HCT116 (cell line): ENCODE measurements around the gene TOPAZ1. TPM values are rescaled to one million over a fixed set of nuclear protein-coding genes. Genes with fewer than 3 reads are reported as not detected.

Experiments used
- ATAC-seq: fragments of 200-7000 bp; cut with Tn5 transposase; 2 replicates; pipeline ENCODE4 v1.9.1; 2020; ENCODE audit warnings: mild to moderate bottlenecking, moderate library complexity
- BruUV-seq: library from RNA; stranded (reverse); fragments of 400-500 nt; replicated peaks from 2 replicates; lab custom pipeline; 2021; lab: Mats Ljungman, UMichigan
- CTCF ChIA-PET: fragments of 300-600 bp; sonication (Branson Sonifier 250); formaldehyde crosslinking; loops from one replicate; lab custom pipeline; 2021; ENCODE audit warnings: antibody characterized with exemption; lab: Charles Lee
- POLR2A ChIA-PET: fragments of 300-600, 350-600 bp; sonication (Branson Sonifier 250); formaldehyde crosslinking; loops from one replicate; lab custom pipeline; 2021; ENCODE audit warnings: antibody characterized with exemption; lab: Charles Lee
- RAD21 ChIA-PET, 2 experiments: fragments of 300-600 bp; sonication (Branson Sonifier 250); formaldehyde crosslinking; loops; one replicate each; lab custom pipeline; 2023; ENCODE audit warnings: low total read pairs in 2 of 2; ENCODE audit not compliant: uncharacterized antibody in 2 of 2, unreplicated experiment in 2 of 2, low non-redundant PET in 1 of 2; lab: Charles Lee
- DNase-seq: peaks from one replicate; pipeline ENCODE4 v3.0.0-alpha.2; 2010; ENCODE audit warnings: low read depth, low spot score
- H2AFZ ChIP-seq: fragments of 200-600 bp; shearing (Covaris generic), sonication (generic); 2 replicates; pipeline ENCODE4 v1.6.1; 2017; ENCODE audit warnings: low read depth, mixed run types, mixed read lengths, antibody characterized with exemption, low read length; ENCODE audit not compliant: poor library complexity, severe bottlenecking
- H3K27ac ChIP-seq: 2 replicates; pipeline ENCODE4 v1.5.1; 2012; ENCODE audit warnings: low read depth, low read length
- H3K27me3 ChIP-seq: fragments of 200-600 bp; sonication (generic); 2 replicates; pipeline ENCODE4 v1.6.1; 2016; ENCODE audit warnings: mixed run types, low read length, mixed read lengths; ENCODE audit not compliant: insufficient read depth
- H3K36me3 ChIP-seq, 2 experiments: fragments of 200-500 bp in 1 of 2; fragments of 200-600 bp in 1 of 2; sonication (Bioruptor generic) in 1 of 2; sonication (generic) in 1 of 2; 2 replicates each; pipeline versions ENCODE4 v1.5.1 to v1.6.1; 2014 to 2016; ENCODE audit warnings: low read length in 2 of 2, inconsistent platforms in 1 of 2, mixed read lengths in 1 of 2, mixed run types in 1 of 2; ENCODE audit not compliant: insufficient read depth in 2 of 2, control insufficient read depth in 1 of 2
- H3K4me1 ChIP-seq, 2 experiments: fragments of 200-600 bp in 1 of 2; sonication (generic) in 1 of 2; 2 replicates each; pipeline versions ENCODE4 v1.5.1 to v1.6.1; 2012 to 2017; ENCODE audit warnings: low read length in 2 of 2, inconsistent platforms in 1 of 2, mild to moderate bottlenecking in 1 of 2, mixed read lengths in 1 of 2, mixed run types in 1 of 2, moderate library complexity in 1 of 2; ENCODE audit not compliant: insufficient read depth in 2 of 2, control insufficient read depth in 1 of 2
- H3K4me2 ChIP-seq: fragments of 200-600 bp; sonication (generic); 2 replicates; pipeline ENCODE4 v1.6.1; 2017; ENCODE audit warnings: mixed run types, low read length, mixed read lengths
- H3K4me3 ChIP-seq, 2 experiments: fragments of 200-600 bp in 1 of 2; sonication (generic) in 1 of 2; replicated peaks in 1 of 2; 2 replicates each; pipeline ENCODE4 v1.5.1; 2011 to 2016; ENCODE audit warnings: low read length in 2 of 2, control low read depth in 1 of 2, low read depth in 1 of 2, mild to moderate bottlenecking in 1 of 2, mixed read lengths in 1 of 2, mixed run types in 1 of 2
- H3K79me2 ChIP-seq: fragments of 200-600 bp; sonication (generic); 2 replicates; pipeline ENCODE4 v1.6.1; 2017; ENCODE audit warnings: mild to moderate bottlenecking, mixed run types, low read length, moderate library complexity, mixed read lengths; ENCODE audit not compliant: insufficient read depth
- H3K9ac ChIP-seq: fragments of 200-600 bp; sonication (generic); 2 replicates; pipeline ENCODE4 v1.6.1; 2016; ENCODE audit warnings: low read length, mixed read lengths
- H3K9me2 ChIP-seq: fragments of 200-600 bp; sonication (generic), shearing (Covaris generic); 2 replicates; pipeline ENCODE4 v1.6.1; 2017; ENCODE audit warnings: mixed run types, mild to moderate bottlenecking, moderate library complexity; ENCODE audit not compliant: insufficient read depth
- H3K9me3 ChIP-seq, 2 experiments: fragments of 200-500 bp in 1 of 2; fragments of 200-600 bp in 1 of 2; sonication (Bioruptor generic) in 1 of 2; sonication (generic) in 1 of 2; 2 replicates each; pipeline ENCODE4 v1.6.1; 2014 to 2017; ENCODE audit warnings: low read length in 2 of 2, mixed read lengths in 2 of 2, inconsistent platforms in 1 of 2, low read depth in 1 of 2, mild to moderate bottlenecking in 1 of 2, mixed run types in 1 of 2, moderate library complexity in 1 of 2; ENCODE audit not compliant: control insufficient read depth in 1 of 2, insufficient read depth in 1 of 2
- H4K20me1 ChIP-seq: fragments of 200-600 bp; sonication (generic), shearing (Covaris generic); 2 replicates; pipeline ENCODE4 v1.6.1; 2017; ENCODE audit warnings: mixed run types, mild to moderate bottlenecking, moderate library complexity; ENCODE audit not compliant: insufficient read depth
- EGR1 ChIP-seq: IDR thresholded peaks from 2 replicates; pipeline ENCODE4 v1.6.1; 2012; ENCODE audit warnings: low read depth
- JUND ChIP-seq: IDR thresholded peaks from 2 replicates; pipeline ENCODE4 v1.6.1; 2012
- POLR2A ChIP-seq: IDR thresholded peaks from 2 replicates; pipeline ENCODE4 v1.7.0; 2011; ENCODE audit warnings: borderline replicate concordance; ENCODE audit not compliant: insufficient read depth, insufficient read length; ENCODE audit errors: extremely low read depth
- POLR2AphosphoS5 ChIP-seq: IDR thresholded peaks from 2 replicates; pipeline ENCODE4 v1.6.1; 2011; ENCODE audit warnings: mild to moderate bottlenecking, low read depth, low read length, moderate library complexity
- REST ChIP-seq: IDR thresholded peaks from 2 replicates; pipeline ENCODE4 v1.6.1; 2012; ENCODE audit warnings: low read depth
- YY1 ChIP-seq: IDR thresholded peaks from 2 replicates; pipeline ENCODE4 v1.6.1; 2011; ENCODE audit warnings: low read length, low read depth, moderate library complexity, mild to moderate bottlenecking; ENCODE audit not compliant: insufficient replicate concordance; ENCODE audit errors: extremely low read depth
- ZFX ChIP-seq: fragments of 450-650 bp; IDR thresholded peaks from 2 replicates; pipeline ENCODE4 v1.6.1; 2017
- ZNF274 ChIP-seq: fragments of 200-500 bp; sonication (Bioruptor generic); IDR thresholded peaks from 2 replicates; pipeline ENCODE4 v1.6.1; 2014; ENCODE audit warnings: mild to moderate bottlenecking, low read depth, low read length, inconsistent platforms
- intact Hi-C: fragments of 100-400 bp; cut with micrococcal nuclease; formaldehyde crosslinking; loops from 2 replicates; pipeline ENCODE4 v1.10.0; 2022
- total RNA-seq: library from RNA; stranded (reverse); gene quantifications from one replicate; pipeline ENCODE4 v1.2.1, GENCODE V29; 2021; ENCODE audit not compliant: unreplicated experiment
- TF ChIP-seq, protein P1 (sequence below), 3 experiments: fragments of 200-600 bp in 1 of 3; sonication (generic) in 1 of 3; IDR thresholded peaks in 2 of 3; conservative IDR thresholded peaks in 1 of 3; 2 replicates each; pipeline ENCODE4 v1.5.1; 2012 to 2017; ENCODE audit warnings: low read depth in 2 of 3, low read length in 2 of 3, antibody characterized with exemption in 1 of 3, borderline replicate concordance in 1 of 3, control low read depth in 1 of 3, mild to moderate bottlenecking in 1 of 3, mixed read lengths in 1 of 3, mixed run types in 1 of 3, moderate library complexity in 1 of 3; ENCODE audit not compliant: insufficient read depth in 1 of 3

The TOPAZ1 gene
- total RNA-seq, 1 experiment from 2014 or later: not detected

DNA sequence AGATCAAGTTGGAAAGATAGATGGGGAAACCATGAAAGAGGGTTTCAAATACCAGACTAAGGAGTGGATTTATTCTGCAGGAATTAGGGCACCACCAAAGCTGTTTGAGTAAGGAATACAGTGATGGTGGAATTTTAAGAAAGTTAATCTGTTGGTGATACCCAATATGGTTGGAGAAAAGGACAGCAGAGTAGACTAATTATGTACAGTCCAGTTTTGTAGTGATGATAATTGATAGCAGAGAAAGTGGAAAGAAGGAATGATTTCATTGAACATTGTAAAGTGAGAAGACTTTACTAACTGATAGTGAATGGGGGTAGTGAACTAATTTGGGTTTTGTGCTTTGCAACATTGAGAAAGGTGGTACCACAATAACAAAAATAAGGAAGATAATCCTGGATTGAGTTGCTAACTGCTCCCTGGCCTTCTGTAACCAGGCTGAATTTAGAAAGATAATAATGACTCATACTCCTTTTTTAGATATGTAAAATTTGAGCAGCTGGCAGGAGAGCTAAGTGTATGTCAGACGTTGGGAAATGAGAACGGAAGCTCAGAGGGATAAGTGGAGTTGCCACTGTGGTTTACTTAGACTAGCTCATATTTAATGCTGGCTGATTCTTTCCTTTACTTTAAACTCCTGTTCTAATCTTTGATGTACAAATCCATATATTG lies 113.8 kb downstream of the TOPAZ1 start:
- Histone ChIP-seq H3K4me1 (peaks cover 0 to 7% of the 10 kb centered on the region in 2 experiments; a peak in 1 of 4 replicates), H3K9me3 (no peaks in the 10 kb centered on the region), H4K20me1 (no peaks in the 10 kb centered on the region), H3K79me2 (0 out of 2 replicates have a peak, but pooled peaks cover 4% of the 10 kb centered on the region), H3K27me3 (no peaks in the 10 kb centered on the region), H3K27ac (no peak overlapping the region), H3K4me3 (no peak overlapping the region)
- ATAC-seq (no peak), DNase-seq (no peak)
- CTCF ChIA-PET: no interaction called here
- TF ChIP-seq JUND: no peak
- TF ChIP-seq ZNF274: no peak
- no peak for TF ChIP-seq ZFX
- no peak for TF ChIP-seq YY1
- TF ChIP-seq REST: no peak
- no peak for TF ChIP-seq EGR1
- no peak for TF ChIP-seq POLR2A
- TF ChIP-seq POLR2AphosphoS5: no peak
- TF ChIP-seq, protein P1, sequence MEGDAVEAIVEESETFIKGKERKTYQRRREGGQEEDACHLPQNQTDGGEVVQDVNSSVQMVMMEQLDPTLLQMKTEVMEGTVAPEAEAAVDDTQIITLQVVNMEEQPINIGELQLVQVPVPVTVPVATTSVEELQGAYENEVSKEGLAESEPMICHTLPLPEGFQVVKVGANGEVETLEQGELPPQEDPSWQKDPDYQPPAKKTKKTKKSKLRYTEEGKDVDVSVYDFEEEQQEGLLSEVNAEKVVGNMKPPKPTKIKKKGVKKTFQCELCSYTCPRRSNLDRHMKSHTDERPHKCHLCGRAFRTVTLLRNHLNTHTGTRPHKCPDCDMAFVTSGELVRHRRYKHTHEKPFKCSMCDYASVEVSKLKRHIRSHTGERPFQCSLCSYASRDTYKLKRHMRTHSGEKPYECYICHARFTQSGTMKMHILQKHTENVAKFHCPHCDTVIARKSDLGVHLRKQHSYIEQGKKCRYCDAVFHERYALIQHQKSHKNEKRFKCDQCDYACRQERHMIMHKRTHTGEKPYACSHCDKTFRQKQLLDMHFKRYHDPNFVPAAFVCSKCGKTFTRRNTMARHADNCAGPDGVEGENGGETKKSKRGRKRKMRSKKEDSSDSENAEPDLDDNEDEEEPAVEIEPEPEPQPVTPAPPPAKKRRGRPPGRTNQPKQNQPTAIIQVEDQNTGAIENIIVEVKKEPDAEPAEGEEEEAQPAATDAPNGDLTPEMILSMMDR (IDR thresholded peaks at IDR 0.05 in 2 of 3, conservative IDR thresholded peaks at IDR 0.05 in 1 of 3; ENCODE audit: borderline replicate concordance in 1 of 3, insufficient read depth in 1 of 3, low read depth in 2 of 3, low read length in 2 of 3): no peak
- TF ChIP-seq, all 23 proteins: peak for 0
- no peaks in the 10 kb centered on the region for H3K9me2 ChIP-seq
- ChIA-PET POLR2A (no interaction called here), RAD21 (no interaction called here)
- no peak overlapping the region for H2AFZ ChIP-seq
- H3K36me3 ChIP-seq: no peaks in the 10 kb centered on the region
- no TSS peak for BruUV-seq
- H3K4me2 ChIP-seq: no peak overlapping the region
- no peak overlapping the region for H3K9ac ChIP-seq
- intact Hi-C loops: no loop called here
